ENCODE data around the gene LHFPL6. TPM values are rescaled to one million over a fixed set of nuclear protein-coding genes. Genes with fewer than 3 reads are reported as not detected.

The LHFPL6 gene
- total RNA-seq, 1 experiment from 2014 or later: 25.7 TPM

DNA sequence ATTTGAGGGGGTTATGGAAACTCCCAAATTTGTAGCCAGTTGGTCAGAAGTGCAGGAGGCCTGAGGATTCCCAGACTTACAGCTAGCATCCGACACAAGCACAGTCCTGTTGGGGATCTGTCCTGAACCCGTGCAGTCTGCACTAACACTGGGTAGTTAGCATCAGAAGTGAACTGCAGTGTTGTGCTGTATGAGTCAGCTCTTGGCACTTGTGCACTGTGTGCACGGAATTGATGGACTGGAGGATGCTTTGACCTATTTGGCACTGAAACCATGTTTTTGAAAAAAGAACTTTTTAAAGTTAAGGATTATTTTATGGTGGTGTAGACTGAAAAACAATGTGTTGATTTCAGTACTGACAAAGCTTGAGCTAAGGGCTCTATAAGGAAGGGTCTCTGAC lies 285.7 kb downstream of the LHFPL6 start:
- CTCF ChIA-PET: no interaction called here

GRCh38 chr13:39315796-39316195 lies 287.2 kb downstream of the LHFPL6 start:
- H3K36me3 ChIP-seq (ENCODE audit: control insufficient read depth, insufficient read depth, low read length): no peaks in the 10 kb centered on the region
- no peaks in the 10 kb centered on the region for H3K27me3 ChIP-seq (ENCODE audit: control insufficient read depth, insufficient read depth, low read length)
- no TSS peak for BruUV-seq (replicated peaks)
- H3K4me1 ChIP-seq (ENCODE audit: control insufficient read depth, insufficient read depth, low read length): no peaks in the 10 kb centered on the region
- DNase-seq (ENCODE audit: low read depth, low spot score) (no peak), ATAC-seq (no peak)
- POLR2A ChIA-PET: no interaction called here
- CTCF ChIA-PET: no interaction called here
- no peak overlapping the region for H3K27ac ChIP-seq (ENCODE audit: low read length)
- no peak overlapping the region for H3K4me3 ChIP-seq (ENCODE audit: low read depth in 2 of 2, low read length in 2 of 2)
- no peaks in the 10 kb centered on the region for H3K9me3 ChIP-seq (ENCODE audit: control insufficient read depth, insufficient read depth, low read depth, low read length)
- in situ Hi-C loops (cut with HindIII; ENCODE audit: low pct_unique_long_range_greater_than_20kb, low sequenced_read_pairs): no loop called here
- intact Hi-C loops (cut with micrococcal nuclease; ENCODE audit: unreplicated experiment): no loop called here
- TF ChIP-seq CTCF (IDR thresholded peaks at IDR 0.05): no peak
- TF ChIP-seq REST (IDR thresholded peaks at IDR 0.05; ENCODE audit: insufficient read depth in 1 of 2, low read depth in 2 of 2, low read length in 1 of 2): no peak
- no peak for TF ChIP-seq TCF7L2 (IDR thresholded peaks at IDR 0.05; ENCODE audit: low read depth, low read length)
- TF ChIP-seq POLR2AphosphoS5 (IDR thresholded peaks at IDR 0.05; ENCODE audit: low read depth, low read length): no peak
- TF ChIP-seq SIN3A (IDR thresholded peaks at IDR 0.05; ENCODE audit: borderline replicate concordance, insufficient read depth, low read depth, low read length): no peak

More for the DNA sequence above, 285.7 kb downstream of the LHFPL6 start:
- POLR2A ChIA-PET: no interaction called here
- H3K4me3 ChIP-seq (ENCODE audit: low read depth in 2 of 2, low read length in 2 of 2): no peak overlapping the region
- H3K4me1 ChIP-seq (ENCODE audit: control insufficient read depth, insufficient read depth, low read length): no peaks in the 10 kb centered on the region
- intact Hi-C loops (cut with micrococcal nuclease; ENCODE audit: unreplicated experiment) (no loop called here), in situ Hi-C loops (cut with HindIII; ENCODE audit: low pct_unique_long_range_greater_than_20kb, low sequenced_read_pairs) (no loop called here)
- no peak for DNase-seq (ENCODE audit: low read depth, low spot score)
- no peak for TF ChIP-seq TCF7L2 (IDR thresholded peaks at IDR 0.05; ENCODE audit: low read depth, low read length)
- no peak for TF ChIP-seq SIN3A (IDR thresholded peaks at IDR 0.05; ENCODE audit: borderline replicate concordance, insufficient read depth, low read depth, low read length)
- no peak for TF ChIP-seq CTCF (IDR thresholded peaks at IDR 0.05)
- H3K27ac ChIP-seq (ENCODE audit: low read length): no peak overlapping the region
- no peaks in the 10 kb centered on the region for H3K9me3 ChIP-seq (ENCODE audit: control insufficient read depth, insufficient read depth, low read depth, low read length)
- no peaks in the 10 kb centered on the region for H3K27me3 ChIP-seq (ENCODE audit: control insufficient read depth, insufficient read depth, low read length)
- H3K36me3 ChIP-seq (ENCODE audit: control insufficient read depth, insufficient read depth, low read length): no peaks in the 10 kb centered on the region
- no peak for ATAC-seq
- no TSS peak for BruUV-seq (replicated peaks)

Measured in Panc1 (cell line).